DND-41 (cell line): ENCODE results near the gene IFI6.

ENCODE experiments used
- ATAC-seq: fragments of 200-7000 bp; cut with Tn5 transposase; 3 replicates; pipeline ENCODE4 v1.9.1; 2021; ENCODE audit warnings: low read depth; ENCODE audit not compliant: insufficient read depth
- DNase-seq: peaks from one replicate; pipeline ENCODE4 v3.0.0-alpha.2; 2020
- H2AFZ ChIP-seq: 2 replicates; pipeline ENCODE4 v1.6.0; 2012; ENCODE audit warnings: low read depth, low read length
- H3K27ac ChIP-seq: 2 replicates; pipeline ENCODE4 v1.5.1; 2012; ENCODE audit warnings: low read length, inconsistent platforms
- H3K27me3 ChIP-seq: fragments of 200-600 bp; sonication (generic); 2 replicates; pipeline ENCODE4 v1.6.0; 2012; ENCODE audit warnings: low read length, mild to moderate bottlenecking, inconsistent platforms; ENCODE audit not compliant: insufficient read depth, poor library complexity
- H3K36me3 ChIP-seq: 2 replicates; pipeline ENCODE4 v1.5.1; 2012; ENCODE audit warnings: low read length, inconsistent platforms; ENCODE audit not compliant: insufficient read depth
- H3K4me1 ChIP-seq: 2 replicates; pipeline ENCODE4 v1.5.1; 2012; ENCODE audit warnings: mild to moderate bottlenecking, low read length; ENCODE audit not compliant: insufficient read depth
- H3K4me2 ChIP-seq: 2 replicates; pipeline ENCODE4 v1.6.0; 2012; ENCODE audit warnings: mild to moderate bottlenecking, moderate library complexity, low read length, inconsistent platforms; ENCODE audit not compliant: insufficient read depth
- H3K4me3 ChIP-seq, 2 experiments: fragments of 200-600 bp in 1 of 2; shearing (Covaris generic) in 1 of 2; 2 replicates each; pipeline ENCODE4 v1.5.1; 2012 to 2016; ENCODE audit warnings: inconsistent platforms in 2 of 2, low read length in 2 of 2, mild to moderate bottlenecking in 2 of 2, low read depth in 1 of 2, moderate library complexity in 1 of 2
- H3K79me2 ChIP-seq: 2 replicates; pipeline ENCODE4 v1.6.0; 2012; ENCODE audit warnings: low read length, inconsistent platforms; ENCODE audit not compliant: insufficient read depth
- H3K9ac ChIP-seq: 2 replicates; pipeline ENCODE4 v1.6.0; 2012; ENCODE audit warnings: low read depth, mild to moderate bottlenecking, inconsistent platforms, low read length, moderate library complexity
- H3K9me3 ChIP-seq: 2 replicates; pipeline ENCODE4 v1.5.1; 2012; ENCODE audit warnings: low read length, moderate library complexity, mild to moderate bottlenecking, inconsistent platforms; ENCODE audit not compliant: insufficient read depth, severe bottlenecking
- H4K20me1 ChIP-seq: 2 replicates; pipeline ENCODE4 v1.6.0; 2012; ENCODE audit warnings: low read length; ENCODE audit not compliant: insufficient read depth
- CTCF ChIP-seq: IDR thresholded peaks from 2 replicates; pipeline ENCODE4 v1.5.1; 2012; ENCODE audit warnings: borderline replicate concordance, low read length, moderate library complexity, mild to moderate bottlenecking; ENCODE audit not compliant: poor library complexity, severe bottlenecking; ENCODE audit errors: extremely low read depth
- EZH2 ChIP-seq: IDR thresholded peaks from 3 replicates; pipeline ENCODE4 v1.6.1; 2012; ENCODE audit warnings: borderline replicate concordance, low read depth, mild to moderate bottlenecking, moderate library complexity, low read length, inconsistent platforms; ENCODE audit not compliant: severe bottlenecking

The IFI6 gene

GRCh38 chr1:27617420-27617819 lies 54.6 kb downstream of the IFI6 start:
- Histone ChIP-seq H3K4me2 (peak overlapping the region; percentile 49; the same call in 1 of the 2 replicates), H3K27me3 (no peaks in the 10 kb centered on the region), H2AFZ (peak overlapping the region; percentile 49), H3K9ac (peak overlapping the region; percentile 57), H4K20me1 (no peaks in the 10 kb centered on the region), H3K36me3 (peaks cover 7% of the 10 kb centered on the region; the same call in 1 of the 2 replicates), H3K4me3 (peak overlapping the region in 1 of 2 experiments; percentile 15; a peak in 1 of 4 replicates), H3K27ac (peak overlapping the region; percentile 98), H3K9me3 (no peaks in the 10 kb centered on the region), H3K4me1 (peaks cover 66% of the 10 kb centered on the region), H3K79me2 (no peaks in the 10 kb centered on the region)
- ATAC-seq (no peak), DNase-seq (no peak)
- TF ChIP-seq CTCF: no peak

- no peak overlapping the region for H2AFZ ChIP-seq
- no peak for ATAC-seq
Observed at GRCh38 chr1:27616441-27616840, 55.6 kb downstream of the IFI6 start.

More at GRCh38 chr1:27616441-27616840, 55.6 kb downstream of the IFI6 start:
- peaks cover 56% of the 10 kb centered on the region for H3K4me1 ChIP-seq
- H4K20me1 ChIP-seq: no peaks in the 10 kb centered on the region
- H3K4me3 ChIP-seq: no peak overlapping the region
- H3K27me3 ChIP-seq: no peaks in the 10 kb centered on the region
- no peaks in the 10 kb centered on the region for H3K79me2 ChIP-seq
- DNase-seq: no peak
- TF ChIP-seq EZH2 (no peak), CTCF (peak; percentile 56)
- no peak overlapping the region for H3K4me2 ChIP-seq
- peak overlapping the region; percentile 98 for H3K27ac ChIP-seq
- peak overlapping the region; percentile 57; the same call in 1 of the 2 replicates for H3K9ac ChIP-seq
- H3K9me3 ChIP-seq: no peaks in the 10 kb centered on the region
- peaks cover 7% of the 10 kb centered on the region; the same call in 1 of the 2 replicates for H3K36me3 ChIP-seq
